Posterior vena cava (tissue), 2 donors: Measurements from ENCODE around the gene CAND1. TPM values are rescaled to one million over a fixed set of nuclear protein-coding genes. Genes with fewer than 3 reads are reported as not detected.

Experiments
- DNase-seq: peaks from one replicate; pipeline ENCODE4 v3.0.0-alpha.2; 2020; ENCODE audit warnings: low spot score
- intact Hi-C, 2 donors: fragments of 100-400 bp; cut with DNase I; formaldehyde crosslinking; loops; one replicate each; pipeline versions ENCODE4 v1.14.1 to v1.14.2; 2022 to 2023
- total RNA-seq, 2 donors: library from RNA; stranded (reverse); fragmentation: NEBNext Ultra II Directional; extraction: Animal tissue kit (Norgen Biotek cat#: 25700); gene quantifications; one replicate each; pipeline ENCODE4 v1.2.1, GENCODE V29; 2021
- donor health status: DM: yes; HTN: yes; CAD: no.
- donor health status: DM: yes; HTN: yes; CAD: no.

Gene CAND1
- total RNA-seq, 2 donors from 2014 or later, result 86.8 to 111 TPM

DNA sequence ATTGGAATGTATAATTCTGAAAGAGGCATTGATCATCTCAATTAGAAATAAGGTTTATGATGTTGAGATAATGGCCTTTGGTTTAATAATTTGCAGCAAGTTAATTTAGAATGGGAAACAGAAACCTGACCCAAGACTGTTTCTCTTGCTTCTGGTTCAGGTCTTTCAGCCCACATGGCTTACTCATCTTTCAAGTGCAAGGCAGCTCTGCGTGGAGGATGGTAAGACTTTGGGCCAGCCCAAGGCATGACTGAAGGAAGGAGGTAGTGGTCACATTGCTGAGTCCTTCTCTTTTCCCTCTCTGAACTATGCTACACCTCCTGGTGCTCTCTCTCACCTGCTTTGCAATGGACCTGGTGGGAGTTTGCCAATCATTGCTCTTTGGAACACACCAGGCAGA, 98.7 kb downstream of the CAND1 start:
- intact Hi-C loops, result loop anchor here in 1 of 2 donors (10.0 kb wide), 1 partner anchor 577 kb away; no protein-coding TSS in a partner anchor
- no peak for DNase-seq
